Upper lobe of right lung (tissue), 1 donor: Measurements from ENCODE around the gene SLX4IP. TPM values are rescaled to one million over a fixed set of nuclear protein-coding genes. Genes with fewer than 3 reads are reported as not detected.

Source experiments
- ATAC-seq: fragments of 200-7000 bp; cut with Tn5 transposase; one replicate; pipeline ENCODE4 v1.9.1; 2020; ENCODE audit warnings: mild to moderate bottlenecking, moderate library complexity
- DNase-seq: peaks from one replicate; pipeline ENCODE4 v3.0.0-alpha.2; 2020
- H3K27ac ChIP-seq: fragments of 200-600 bp; one replicate; pipeline ENCODE4 v1.8.0; 2022
- H3K27me3 ChIP-seq: fragments of 200-600 bp; one replicate; pipeline ENCODE4 v1.8.0; 2022; ENCODE audit warnings: mild to moderate bottlenecking
- H3K36me3 ChIP-seq: fragments of 200-600 bp; one replicate; pipeline ENCODE4 v1.8.0; 2022
- H3K4me1 ChIP-seq: fragments of 200-600 bp; one replicate; pipeline ENCODE4 v1.8.0; 2022
- H3K4me3 ChIP-seq: fragments of 200-600 bp; one replicate; pipeline ENCODE4 v1.8.0; 2022; ENCODE audit warnings: mild to moderate bottlenecking
- H3K9me3 ChIP-seq: fragments of 200-600 bp; one replicate; pipeline ENCODE4 v1.8.0; 2022
- intact Hi-C: fragments of 100-400 bp; cut with DNase I; formaldehyde crosslinking; loops from one replicate; pipeline ENCODE4 v1.11.0; 2022
- total RNA-seq: library from RNA; stranded (reverse); fragmentation: NEBNext Ultra II Directional; extraction: Animal tissue kit (Norgen Biotek cat#: 25700); gene quantifications from one replicate; pipeline ENCODE4 v1.2.1, GENCODE V29; 2021
- TF ChIP-seq, protein P1 (sequence below): fragments of 200-600 bp; IDR thresholded peaks from one replicate; pipeline ENCODE4 v1.8.0; 2022; ENCODE audit warnings: antibody characterized with exemption
- donor health status: DM: no; HTN: yes; CAD: no; lungs with severe emphysema.

The SLX4IP gene
- total RNA-seq, 1 donor from 2014 or later: 5.4 TPM

- Histone ChIP-seq H3K4me1 (peaks cover 15% of the 10 kb centered on the region), H3K36me3 (no peaks in the 10 kb centered on the region), H3K9me3 (no peaks in the 10 kb centered on the region), H3K4me3 (no peak overlapping the region), H3K27me3 (no peaks in the 10 kb centered on the region), H3K27ac (no peak overlapping the region)
- TF ChIP-seq, protein P1, sequence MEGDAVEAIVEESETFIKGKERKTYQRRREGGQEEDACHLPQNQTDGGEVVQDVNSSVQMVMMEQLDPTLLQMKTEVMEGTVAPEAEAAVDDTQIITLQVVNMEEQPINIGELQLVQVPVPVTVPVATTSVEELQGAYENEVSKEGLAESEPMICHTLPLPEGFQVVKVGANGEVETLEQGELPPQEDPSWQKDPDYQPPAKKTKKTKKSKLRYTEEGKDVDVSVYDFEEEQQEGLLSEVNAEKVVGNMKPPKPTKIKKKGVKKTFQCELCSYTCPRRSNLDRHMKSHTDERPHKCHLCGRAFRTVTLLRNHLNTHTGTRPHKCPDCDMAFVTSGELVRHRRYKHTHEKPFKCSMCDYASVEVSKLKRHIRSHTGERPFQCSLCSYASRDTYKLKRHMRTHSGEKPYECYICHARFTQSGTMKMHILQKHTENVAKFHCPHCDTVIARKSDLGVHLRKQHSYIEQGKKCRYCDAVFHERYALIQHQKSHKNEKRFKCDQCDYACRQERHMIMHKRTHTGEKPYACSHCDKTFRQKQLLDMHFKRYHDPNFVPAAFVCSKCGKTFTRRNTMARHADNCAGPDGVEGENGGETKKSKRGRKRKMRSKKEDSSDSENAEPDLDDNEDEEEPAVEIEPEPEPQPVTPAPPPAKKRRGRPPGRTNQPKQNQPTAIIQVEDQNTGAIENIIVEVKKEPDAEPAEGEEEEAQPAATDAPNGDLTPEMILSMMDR: peak; percentile 80
- ATAC-seq: peak; percentile 49
- no peak for DNase-seq
- intact Hi-C loops: loop anchor here (10.0 kb wide), 1 partner anchor 452 kb away; no protein-coding TSS in a partner anchor
These were observed 7.9 kb upstream of the SLX4IP start for GRCh38 chr20:10427060-10427692.

GRCh38 chr20:10428008-10428407 is 7.1 kb upstream of the SLX4IP start:
- Histone ChIP-seq H3K4me1 (peaks cover 23% of the 10 kb centered on the region), H3K27ac (no peak overlapping the region), H3K36me3 (no peaks in the 10 kb centered on the region), H3K4me3 (no peak overlapping the region), H3K27me3 (no peaks in the 10 kb centered on the region), H3K9me3 (no peaks in the 10 kb centered on the region)
- ATAC-seq (no peak), DNase-seq (no peak)
- intact Hi-C loops: loop anchor here (10.0 kb wide), 1 partner anchor 453 kb away; no protein-coding TSS in a partner anchor
- TF ChIP-seq, protein P1: no peak

DNA sequence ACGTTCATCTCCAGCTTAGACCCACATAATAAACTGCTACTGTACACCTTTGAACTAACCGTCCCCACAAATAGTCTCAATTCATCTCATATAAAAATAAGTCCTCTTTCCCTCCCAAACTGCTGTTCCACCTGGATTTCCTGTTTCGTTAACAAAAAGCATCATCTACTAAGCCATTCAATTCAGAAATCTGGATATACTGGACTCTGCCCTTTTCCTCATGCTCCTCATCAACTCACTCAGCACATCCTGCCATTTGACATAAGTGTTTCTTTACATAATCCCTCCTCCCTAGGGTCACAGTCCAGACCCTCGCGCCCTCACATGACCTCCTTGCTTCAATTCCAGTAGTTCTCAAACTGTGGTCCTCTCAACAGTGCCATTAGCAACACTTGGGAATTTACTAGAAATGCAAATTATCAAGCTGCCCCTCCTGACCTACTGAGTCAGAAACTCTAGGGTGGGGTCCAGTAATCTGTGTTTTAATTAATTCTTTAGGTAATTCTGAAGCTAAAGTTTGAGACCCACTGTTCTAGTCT is 5.6 kb upstream of the SLX4IP start:
- DNase-seq: no peak
- no peaks in the 10 kb centered on the region for H3K9me3 ChIP-seq
- no peaks in the 10 kb centered on the region for H3K27me3 ChIP-seq
- TF ChIP-seq, protein P1: no peak
- intact Hi-C loops: loop anchor here (10.0 kb wide), 1 partner anchor 455 kb away; no protein-coding TSS in a partner anchor
- ATAC-seq: no peak
- no peaks in the 10 kb centered on the region for H3K36me3 ChIP-seq
- no peak overlapping the region for H3K27ac ChIP-seq
- H3K4me3 ChIP-seq: no peak overlapping the region
- H3K4me1 ChIP-seq: peaks cover 25% of the 10 kb centered on the region

DNA sequence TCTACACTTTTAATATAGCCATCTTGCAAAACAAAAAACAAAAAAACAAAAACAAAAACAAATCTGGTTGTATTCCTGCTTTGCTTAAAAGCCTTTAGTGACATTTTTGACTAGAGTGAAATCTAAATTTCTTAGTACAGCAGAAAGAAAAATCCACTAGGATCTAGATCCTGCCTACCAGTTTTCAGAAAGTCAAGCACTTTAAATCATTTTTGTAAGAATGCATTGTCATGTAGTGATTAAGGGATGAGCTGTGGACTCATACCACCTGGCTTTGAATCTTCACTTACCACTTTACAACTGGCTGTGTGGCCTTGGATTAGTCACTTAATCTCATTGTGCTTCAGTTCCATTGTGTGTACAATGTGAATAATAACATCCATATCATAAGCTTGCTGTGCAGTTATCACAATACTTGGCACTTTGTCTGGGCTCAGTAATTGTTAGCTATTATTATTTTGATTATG is 5.1 kb upstream of the SLX4IP start:
- H3K4me3 ChIP-seq: no peak overlapping the region
- H3K9me3 ChIP-seq: no peaks in the 10 kb centered on the region
- TF ChIP-seq, protein P1: no peak
- DNase-seq (no peak), ATAC-seq (no peak)
- peaks cover 25% of the 10 kb centered on the region for H3K4me1 ChIP-seq
- no peaks in the 10 kb centered on the region for H3K27me3 ChIP-seq
- intact Hi-C loops: loop anchor here (10.0 kb wide), 1 partner anchor 455 kb away; no protein-coding TSS in a partner anchor
- H3K36me3 ChIP-seq: no peaks in the 10 kb centered on the region
- no peak overlapping the region for H3K27ac ChIP-seq

GRCh38 chr20:10430704-10431103 is 4.4 kb upstream of the SLX4IP start:
- intact Hi-C loops: no loop called here
- TF ChIP-seq, protein P1: no peak
- DNase-seq: no peak
- Histone ChIP-seq H3K27ac (no peak overlapping the region), H3K4me3 (no peak overlapping the region), H3K36me3 (no peaks in the 10 kb centered on the region), H3K4me1 (peaks cover 28% of the 10 kb centered on the region), H3K9me3 (no peaks in the 10 kb centered on the region), H3K27me3 (no peaks in the 10 kb centered on the region)
- ATAC-seq: no peak
